Stimulated activated CD4-positive, alpha-beta T cell treated with anti-CD3 and anti-CD28 coated beads, TNF-alpha, amount 100 ng/mL, for 4 hours (primary cell): ENCODE measurements around the gene SRR.
"Not testable (repeated sequence)": the region's sequence is repeated elsewhere in the genome, so short reads cannot be mapped to it uniquely, and the experiment has no call there.

ENCODE experiments used
- DNase-seq, 3 experiments: peaks; one replicate each; pipeline ENCODE4 v3.0.0-alpha.2; 2020; ENCODE audit warnings: low read depth in 3 of 3

Gene SRR

GRCh38 chr17:2303204-2304188 lies at the start of gene SRR, which contains the start of gene SMG6:
Gene SRR (plus strand): TSS chr17:2303950. CDS start chr17:2315561, 11,611 bp downstream.
Gene SMG6 (minus strand): TSS chr17:2303785. CDS start chr17:2303720, 65 bp downstream.
- peak; percentile 92 to 93 (median 92) for DNase-seq

- DNase-seq, result not testable (repeated sequence)
These were observed 44.9 kb upstream of the SRR start for GRCh38 chr17:2258830-2259229.

- DNase-seq, result peak in 2 of 3 experiments; percentile 26 to 37
These were observed 43.8 kb upstream of the SRR start for GRCh38 chr17:2259769-2260536.

GRCh38 chr17:2262135-2262587 lies 41.6 kb upstream of the SRR start:
- no peak for DNase-seq

GRCh38 chr17:2263183-2264066 lies 40.3 kb upstream of the SRR start:
- no peak for DNase-seq

- no peak for DNase-seq
These were observed 39.5 kb upstream of the SRR start for GRCh38 chr17:2264067-2264860.

- not testable (repeated sequence) for DNase-seq
These were observed 38.6 kb upstream of the SRR start for GRCh38 chr17:2265166-2265565.

- DNase-seq, result peak; percentile 31 to 78 (median 70)
These were observed 37.5 kb upstream of the SRR start for GRCh38 chr17:2266045-2266864.

- DNase-seq, result no peak
These were observed 36.9 kb upstream of the SRR start for GRCh38 chr17:2266865-2267228.

GRCh38 chr17:2267354-2267753 lies 36.4 kb upstream of the SRR start:
- no peak for DNase-seq

GRCh38 chr17:2271985-2272702 lies 31.6 kb upstream of the SRR start:
- no peak for DNase-seq

GRCh38 chr17:2274414-2274813 lies 29.3 kb upstream of the SRR start:
- no peak for DNase-seq

- no peak for DNase-seq
These were observed 28.0 kb upstream of the SRR start for GRCh38 chr17:2275722-2276121.

GRCh38 chr17:2277429-2278170 lies 26.1 kb upstream of the SRR start:
- no peak for DNase-seq

GRCh38 chr17:2279707-2280106 lies 24.0 kb upstream of the SRR start:
- DNase-seq, result no peak

GRCh38 chr17:2282297-2282873 lies 21.4 kb upstream of the SRR start:
- no peak for DNase-seq

GRCh38 chr17:2283302-2283701 lies 20.4 kb upstream of the SRR start:
- no peak for DNase-seq
